Colonic mucosa (tissue), 4 donors: Measurements from ENCODE around the gene KDM6B. TPM values are rescaled to one million over a fixed set of nuclear protein-coding genes. Genes with fewer than 3 reads are reported as not detected.
A peak's percentile ranks its signal among the peaks of the same experiment; 100 is the strongest.

Experiments used
- DNase-seq: peaks from one replicate; pipeline ENCODE4 v3.0.0-alpha.2; 2020
- H3K27ac ChIP-seq: fragments of 200-600 bp; one replicate; pipeline ENCODE4 v1.8.0; 2021
- H3K27me3 ChIP-seq: fragments of 200-600 bp; one replicate; pipeline ENCODE4 v1.8.0; 2021
- H3K36me3 ChIP-seq: fragments of 200-600 bp; one replicate; pipeline ENCODE4 v1.8.0; 2021
- H3K4me1 ChIP-seq: fragments of 200-600 bp; one replicate; pipeline ENCODE4 v1.8.0; 2021; ENCODE audit warnings: mild to moderate bottlenecking
- H3K4me3 ChIP-seq: fragments of 200-600 bp; one replicate; pipeline ENCODE4 v1.8.0; 2021
- H3K9ac ChIP-seq, 2 donors: one replicate each; pipeline ENCODE4 v1.7.0; 2013; ENCODE audit warnings: control low read depth in 2 of 2, low read depth in 2 of 2, low read length in 2 of 2
- H3K9me3 ChIP-seq: fragments of 200-600 bp; one replicate; pipeline ENCODE4 v1.8.0; 2021
- CTCF ChIP-seq: fragments of 200-600 bp; IDR thresholded peaks from one replicate; pipeline ENCODE4 v1.8.0; 2022; ENCODE audit warnings: antibody characterized with exemption, mild to moderate bottlenecking
- intact Hi-C: fragments of 100-400 bp; cut with DNase I; formaldehyde crosslinking; loops from one replicate; pipeline ENCODE4 v1.14.1; 2022
- total RNA-seq, 2 donors: library from RNA; stranded (reverse); fragmentation: NEBNext Ultra II Directional in 1 of 2; extraction: Animal tissue kit (Norgen Biotek cat#: 25700) in 1 of 2; gene quantifications; one replicate each; pipeline ENCODE4 v1.2.1, GENCODE V29; 2021
- donor health status: healthy.
- donor health status: DM: no; HTN: no; CAD: no.
- donor health status: DM: no; HTN: no; CAD: no.

The KDM6B gene
- total RNA-seq, 2 donors from 2014 or later: 32.7 to 42.6 TPM

GRCh38 chr17:7855660-7856010, 21.6 kb downstream of the KDM6B start:
- intact Hi-C loops: no loop called here
- Histone ChIP-seq H3K27me3 (no peaks in the 10 kb centered on the region), H3K4me1 (peaks cover 20% of the 10 kb centered on the region), H3K9me3 (no peaks in the 10 kb centered on the region), H3K36me3 (peaks cover 7% of the 10 kb centered on the region), H3K4me3 (peak overlapping the region; percentile 10), H3K9ac (peak overlapping the region; percentile 6 to 96), H3K27ac (peak overlapping the region; percentile 95)
- TF ChIP-seq CTCF: no peak
- DNase-seq: no peak

- no peak for TF ChIP-seq CTCF
- peaks cover 7% of the 10 kb centered on the region for H3K36me3 ChIP-seq
- intact Hi-C loops: no loop called here
These were observed 22.2 kb downstream of the KDM6B start for GRCh38 chr17:7856011-7856810.

GRCh38 chr17:7856811-7857712, 23.0 kb downstream of the KDM6B start, which contains the start of gene NAA38:
Gene NAA38 (minus strand): TSS chr17:7857559. CDS start chr17:7857463, 96 bp downstream.
- Histone ChIP-seq H3K9me3 (no peaks in the 10 kb centered on the region), H3K36me3 (peaks cover 7% of the 10 kb centered on the region), H3K9ac (peak within 1 kb of the TSS; percentile 65 to 96), H3K27me3 (no peaks in the 10 kb centered on the region), H3K27ac (peak within 1 kb of the TSS; percentile 95), H3K4me3 (peak within 1 kb of the TSS; percentile 80), H3K4me1 (peaks cover 18% of the 10 kb centered on the region)
- TF ChIP-seq CTCF: peak; percentile 29
- DNase-seq: peak; percentile 97
- intact Hi-C loops: no loop called here

More at GRCh38 chr17:7856011-7856810, 22.2 kb downstream of the KDM6B start:
- Histone ChIP-seq H3K9me3 (no peaks in the 10 kb centered on the region), H3K9ac (peak overlapping the region; percentile 65 to 96), H3K27me3 (no peaks in the 10 kb centered on the region), H3K4me1 (peaks cover 20% of the 10 kb centered on the region), H3K4me3 (peak overlapping the region; percentile 80), H3K27ac (peak overlapping the region; percentile 95)
- peak; percentile 82 for DNase-seq

GRCh38 chr17:7857713-7858521, 23.9 kb downstream of the KDM6B start, which contains the start of gene CYB5D1:
Gene CYB5D1 (plus strand): TSS chr17:7858003. CDS start chr17:7858135, 132 bp downstream.
- no peaks in the 10 kb centered on the region for H3K27me3 ChIP-seq
- intact Hi-C loops: no loop called here
- H3K4me1 ChIP-seq: peaks cover 16% of the 10 kb centered on the region
- peak within 1 kb of the TSS; percentile 65 to 96 for H3K9ac ChIP-seq
- TF ChIP-seq CTCF: no peak
- peak within 1 kb of the TSS; percentile 80 for H3K4me3 ChIP-seq
- no peaks in the 10 kb centered on the region for H3K9me3 ChIP-seq
- no peaks in the 10 kb centered on the region for H3K36me3 ChIP-seq
- peak within 1 kb of the TSS; percentile 95 for H3K27ac ChIP-seq
- peak; percentile 96 for DNase-seq

- TF ChIP-seq CTCF: peak; percentile 42
- intact Hi-C loops: no loop called here
- H3K27ac ChIP-seq: peak overlapping the region; percentile 95
- H3K9ac ChIP-seq: peak overlapping the region; percentile 56 to 96
- peak overlapping the region; percentile 80 for H3K4me3 ChIP-seq
- peak; percentile 48 for DNase-seq
- H3K27me3 ChIP-seq: no peaks in the 10 kb centered on the region
- peaks cover 16% of the 10 kb centered on the region for H3K4me1 ChIP-seq
- H3K36me3 ChIP-seq: no peaks in the 10 kb centered on the region
- H3K9me3 ChIP-seq: no peaks in the 10 kb centered on the region
These were observed 24.4 kb downstream of the KDM6B start for GRCh38 chr17:7858522-7858810.
